DOHH2 (cell line): ENCODE results near the gene CSMD2.

Experiments
- H3F3A ChIP-seq: fragments of 200-600 bp; sonication (generic), shearing (Covaris generic); 2 replicates; pipeline ENCODE4 v1.6.0; 2016; ENCODE audit warnings: antibody characterized with exemption, mild to moderate bottlenecking; ENCODE audit not compliant: control insufficient read depth, insufficient read depth
- H3K27ac ChIP-seq: fragments of 200-600 bp; sonication (generic); 2 replicates; pipeline ENCODE4 v1.5.1; 2014; ENCODE audit warnings: low read depth, mild to moderate bottlenecking, low read length, moderate library complexity
- H3K27me3 ChIP-seq: fragments of 200-600 bp; sonication (generic); 2 replicates; pipeline ENCODE4 v1.6.1; 2014; ENCODE audit warnings: mild to moderate bottlenecking, low read length, mixed read lengths; ENCODE audit not compliant: control insufficient read depth
- H3K36me3 ChIP-seq: fragments of 200-600 bp; sonication (generic); 2 replicates; pipeline ENCODE4 v1.6.1; 2014; ENCODE audit warnings: mild to moderate bottlenecking, low read length, moderate library complexity, mixed read lengths; ENCODE audit not compliant: control insufficient read depth
- H3K4me1 ChIP-seq: fragments of 200-600 bp; sonication (generic); 2 replicates; pipeline ENCODE4 v1.6.1; 2014; ENCODE audit warnings: mild to moderate bottlenecking, low read length, mixed read lengths; ENCODE audit not compliant: control insufficient read depth
- H3K4me2 ChIP-seq: fragments of 200-600 bp; sonication (generic); 2 replicates; pipeline ENCODE4 v1.6.0; 2014; ENCODE audit warnings: mild to moderate bottlenecking, low read length, moderate library complexity
- H3K4me3 ChIP-seq: fragments of 200-600 bp; sonication (generic); 2 replicates; pipeline ENCODE4 v1.5.1; 2014; ENCODE audit warnings: mild to moderate bottlenecking, low read length, mixed read lengths
- H3K79me2 ChIP-seq: fragments of 200-600 bp; sonication (generic); 2 replicates; pipeline ENCODE4 v1.6.1; 2014; ENCODE audit warnings: mild to moderate bottlenecking, low read length, mixed read lengths; ENCODE audit not compliant: control insufficient read depth
- H3K9me2 ChIP-seq: fragments of 200-600 bp; sonication (generic); replicated peaks from 2 replicates; pipeline ENCODE4 v1.6.1; 2014; ENCODE audit warnings: mild to moderate bottlenecking, low read length, mixed read lengths; ENCODE audit not compliant: control insufficient read depth
- H3K9me3 ChIP-seq: fragments of 200-600 bp; sonication (generic); 2 replicates; pipeline ENCODE4 v1.6.1; 2014; ENCODE audit warnings: antibody characterized with exemption, low read length, mixed read lengths; ENCODE audit not compliant: control insufficient read depth, insufficient read depth
- H4K20me1 ChIP-seq: fragments of 200-600 bp; sonication (generic); 2 replicates; pipeline ENCODE4 v1.6.0; 2014; ENCODE audit warnings: low read depth, mild to moderate bottlenecking, antibody characterized with exemption, low read length, moderate library complexity; ENCODE audit not compliant: control insufficient read depth, insufficient read depth
- EZH2phosphoT487 ChIP-seq: fragments of 200-600 bp; sonication (generic); IDR thresholded peaks from 2 replicates; pipeline ENCODE4 v1.6.1; 2017; ENCODE audit warnings: borderline replicate concordance, mild to moderate bottlenecking, antibody characterized with exemption, low read length, moderate library complexity, mixed read lengths
- TF ChIP-seq, protein P1 (sequence below): fragments of 200-600 bp; sonication (generic); IDR thresholded peaks from one replicate; pipeline ENCODE4 v1.5.1; 2014; ENCODE audit warnings: antibody characterized with exemption, mild to moderate bottlenecking, low read depth, low read length; ENCODE audit not compliant: poor library complexity, severe bottlenecking

The CSMD2 gene

DNA sequence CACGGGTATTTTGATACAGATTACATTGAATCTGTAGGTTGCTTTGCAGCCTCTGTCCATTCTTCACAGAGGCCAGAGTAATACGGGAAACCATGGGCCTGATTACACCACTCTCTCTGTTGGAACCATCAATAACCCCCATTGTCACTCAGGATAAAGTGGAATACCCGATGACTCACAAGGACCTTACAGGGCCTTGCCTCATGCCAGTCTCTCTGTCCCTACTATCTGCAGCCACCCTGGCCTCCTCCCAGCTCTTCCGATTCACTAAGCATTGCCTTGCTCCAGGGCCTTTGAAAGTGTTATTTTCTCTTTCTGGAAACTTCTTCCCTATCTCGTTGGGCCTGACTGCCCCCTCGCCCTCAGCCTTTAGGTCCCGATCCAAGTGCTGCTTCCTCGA is 239.4 kb downstream of the CSMD2 start:
- Histone ChIP-seq H3F3A (no peaks in the 10 kb centered on the region), H4K20me1 (no peaks in the 10 kb centered on the region), H3K79me2 (no peaks in the 10 kb centered on the region), H3K27me3 (no peaks in the 10 kb centered on the region), H3K4me2 (no peak overlapping the region), H3K27ac (no peak overlapping the region), H3K4me1 (no peaks in the 10 kb centered on the region), H3K9me2 (no peaks in the 10 kb centered on the region), H3K36me3 (no peaks in the 10 kb centered on the region), H3K9me3 (no peaks in the 10 kb centered on the region), H3K4me3 (no peak overlapping the region)
- TF ChIP-seq EZH2phosphoT487: no peak
- TF ChIP-seq, protein P1, sequence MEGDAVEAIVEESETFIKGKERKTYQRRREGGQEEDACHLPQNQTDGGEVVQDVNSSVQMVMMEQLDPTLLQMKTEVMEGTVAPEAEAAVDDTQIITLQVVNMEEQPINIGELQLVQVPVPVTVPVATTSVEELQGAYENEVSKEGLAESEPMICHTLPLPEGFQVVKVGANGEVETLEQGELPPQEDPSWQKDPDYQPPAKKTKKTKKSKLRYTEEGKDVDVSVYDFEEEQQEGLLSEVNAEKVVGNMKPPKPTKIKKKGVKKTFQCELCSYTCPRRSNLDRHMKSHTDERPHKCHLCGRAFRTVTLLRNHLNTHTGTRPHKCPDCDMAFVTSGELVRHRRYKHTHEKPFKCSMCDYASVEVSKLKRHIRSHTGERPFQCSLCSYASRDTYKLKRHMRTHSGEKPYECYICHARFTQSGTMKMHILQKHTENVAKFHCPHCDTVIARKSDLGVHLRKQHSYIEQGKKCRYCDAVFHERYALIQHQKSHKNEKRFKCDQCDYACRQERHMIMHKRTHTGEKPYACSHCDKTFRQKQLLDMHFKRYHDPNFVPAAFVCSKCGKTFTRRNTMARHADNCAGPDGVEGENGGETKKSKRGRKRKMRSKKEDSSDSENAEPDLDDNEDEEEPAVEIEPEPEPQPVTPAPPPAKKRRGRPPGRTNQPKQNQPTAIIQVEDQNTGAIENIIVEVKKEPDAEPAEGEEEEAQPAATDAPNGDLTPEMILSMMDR: no peak

DNA sequence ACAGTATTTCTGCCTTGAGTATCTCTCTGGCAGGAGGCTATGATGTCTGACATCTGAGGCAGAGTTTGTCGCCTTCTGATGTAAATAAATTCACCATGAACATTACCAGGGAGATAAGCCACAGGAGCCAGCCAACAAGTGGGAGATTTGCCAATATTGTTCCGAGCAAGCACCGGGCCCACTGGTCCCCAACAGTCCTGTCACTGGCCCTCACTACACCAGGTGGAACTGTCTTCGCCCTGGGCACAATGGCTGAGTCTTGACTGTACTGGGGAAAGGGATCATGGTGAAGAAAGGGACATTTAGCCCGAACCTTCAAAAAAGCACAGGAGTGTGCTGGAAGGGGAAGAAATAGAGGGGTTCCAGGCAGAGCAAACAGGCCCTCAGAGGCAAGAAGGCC is 243.7 kb downstream of the CSMD2 start:
- H3K4me1 ChIP-seq: no peaks in the 10 kb centered on the region
- H3K27ac ChIP-seq: no peak overlapping the region

DNA sequence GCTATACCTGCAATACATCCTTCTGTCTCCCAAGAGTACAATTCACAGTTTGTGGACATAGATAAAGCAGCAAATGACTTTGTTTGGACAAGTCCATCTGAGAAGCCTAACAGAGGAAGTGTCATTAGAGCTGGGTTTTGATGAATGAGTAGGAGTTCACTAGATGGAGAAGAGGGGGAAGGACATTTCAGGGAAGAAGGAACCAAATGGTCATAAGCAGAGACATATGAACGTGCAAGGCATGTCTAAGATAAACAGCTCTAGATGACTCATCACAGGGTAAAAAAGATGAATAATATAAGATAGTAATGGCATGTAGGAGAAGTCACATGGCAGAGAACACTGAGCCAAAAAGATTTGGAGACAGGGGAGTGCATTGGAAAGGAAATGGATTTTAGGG is 246.7 kb downstream of the CSMD2 start:
- no peak for TF ChIP-seq EZH2phosphoT487
- TF ChIP-seq, protein P1: no peak
- no peaks in the 10 kb centered on the region for H3K79me2 ChIP-seq
- H3K27me3 ChIP-seq: no peaks in the 10 kb centered on the region
- H3K27ac ChIP-seq: no peak overlapping the region
- H4K20me1 ChIP-seq: no peaks in the 10 kb centered on the region
- no peaks in the 10 kb centered on the region for H3K4me1 ChIP-seq
- no peak overlapping the region for H3K4me3 ChIP-seq
- H3K9me3 ChIP-seq: no peaks in the 10 kb centered on the region
- H3K4me2 ChIP-seq: no peak overlapping the region
- no peaks in the 10 kb centered on the region for H3K9me2 ChIP-seq
- H3F3A ChIP-seq: no peaks in the 10 kb centered on the region
- H3K36me3 ChIP-seq: no peaks in the 10 kb centered on the region

More for the DNA sequence above, 243.7 kb downstream of the CSMD2 start:
- H3F3A ChIP-seq: no peaks in the 10 kb centered on the region
- H3K9me3 ChIP-seq: no peaks in the 10 kb centered on the region
- no peak overlapping the region for H3K4me3 ChIP-seq
- no peaks in the 10 kb centered on the region for H3K79me2 ChIP-seq
- no peaks in the 10 kb centered on the region for H3K27me3 ChIP-seq
- no peak overlapping the region for H3K4me2 ChIP-seq
- no peaks in the 10 kb centered on the region for H3K9me2 ChIP-seq
- no peaks in the 10 kb centered on the region for H3K36me3 ChIP-seq
- no peak for TF ChIP-seq EZH2phosphoT487
- H4K20me1 ChIP-seq: no peaks in the 10 kb centered on the region

GRCh38 chr1:33916786-33917185 is 248.2 kb downstream of the CSMD2 start:
- H3K9me2 ChIP-seq: no peaks in the 10 kb centered on the region
- no peak overlapping the region for H3K27ac ChIP-seq
- H3K4me2 ChIP-seq: no peak overlapping the region
- no peak for TF ChIP-seq EZH2phosphoT487
- TF ChIP-seq, protein P1: no peak
- H3K4me3 ChIP-seq: no peak overlapping the region
- H3K36me3 ChIP-seq: no peaks in the 10 kb centered on the region
- no peaks in the 10 kb centered on the region for H3K4me1 ChIP-seq
- no peaks in the 10 kb centered on the region for H3K9me3 ChIP-seq
- H3K79me2 ChIP-seq: no peaks in the 10 kb centered on the region
- H4K20me1 ChIP-seq: no peaks in the 10 kb centered on the region
- no peaks in the 10 kb centered on the region for H3K27me3 ChIP-seq
- H3F3A ChIP-seq: no peaks in the 10 kb centered on the region
